ENCODE data around the gene DPEP1. TPM values are rescaled to one million over a fixed set of nuclear protein-coding genes. Genes with fewer than 3 reads are reported as not detected.
"Not testable (repeated sequence)": the region's sequence is repeated elsewhere in the genome, so short reads cannot be mapped to it uniquely, and the experiment has no call there.

The DPEP1 gene
- total and polyA plus RNA-seq, 2 experiments from 2014 or later, result not detected

- H3K4me1 ChIP-seq (ENCODE audit: insufficient read depth), result peaks cover 12% of the 10 kb centered on the region; the same call in 1 of the 2 replicates
- no peak overlapping the region for H3K9ac ChIP-seq
- H4K20me1 ChIP-seq (ENCODE audit: insufficient read depth), result 0 out of 2 replicates have a peak, but pooled peaks cover 17% of the 10 kb centered on the region
- in situ Hi-C loops (cut with MboI), result no loop called here
- DNase-seq, result no peak
- peaks cover 5% of the 10 kb centered on the region for H3K79me2 ChIP-seq (ENCODE audit: insufficient read depth)
- no peak overlapping the region for H3K4me3 ChIP-seq
- no peaks in the 10 kb centered on the region for H3K9me3 ChIP-seq (ENCODE audit: low read depth)
- H3K27me3 ChIP-seq (replicated peaks; ENCODE audit: insufficient read depth), result no peaks in the 10 kb centered on the region
- no peak overlapping the region for H3K4me2 ChIP-seq (ENCODE audit: unreplicated experiment)
- 78% methylated on average over 29 to 30 of the region's 30 CpGs for WGBS, 2 experiments (ENCODE audit: low coverage in 1 of 2, low lambda C conversion rate in 2 of 2, missing lambda C conversion rate in 2 of 2)
- H3F3A ChIP-seq (ENCODE audit: insufficient read depth), result peaks cover 40% of the 10 kb centered on the region
- no peak overlapping the region for H3K27ac ChIP-seq
- H2AFZ ChIP-seq, result no peak overlapping the region
- no peak for TF ChIP-seq EZH2phosphoT487 (IDR thresholded peaks at IDR 0.05; ENCODE audit: insufficient read depth, low read depth)
- TF ChIP-seq EZH2 (IDR thresholded peaks at IDR 0.05; ENCODE audit: insufficient read depth, poor library complexity, severe bottlenecking), result no peak
- H3K36me3 ChIP-seq (ENCODE audit: low read depth), result peaks cover 18% of the 10 kb centered on the region
- H3K9me2 ChIP-seq (ENCODE audit: insufficient read depth), result no peaks in the 10 kb centered on the region
These were observed 45.5 kb upstream of the DPEP1 start for GRCh38 chr16:89567656-89568594.

GRCh38 chr16:89569506-89570341, 43.7 kb upstream of the DPEP1 start:
- Histone ChIP-seq H3K27me3 (replicated peaks; ENCODE audit: insufficient read depth) (no peaks in the 10 kb centered on the region), H3K4me1 (ENCODE audit: insufficient read depth) (0 out of 2 replicates have a peak, but pooled peaks cover 3% of the 10 kb centered on the region), H3K4me2 (ENCODE audit: unreplicated experiment) (no peak overlapping the region), H3K9me3 (ENCODE audit: low read depth) (no peaks in the 10 kb centered on the region), H3K27ac (no peak overlapping the region), H3K9ac (no peak overlapping the region), H3K9me2 (ENCODE audit: insufficient read depth) (no peaks in the 10 kb centered on the region), H3F3A (ENCODE audit: insufficient read depth) (peaks cover 22% of the 10 kb centered on the region), H3K79me2 (ENCODE audit: insufficient read depth) (no peaks in the 10 kb centered on the region), H3K4me3 (no peak overlapping the region), H4K20me1 (ENCODE audit: insufficient read depth) (0 out of 2 replicates have a peak, but pooled peaks cover under 1% of the 10 kb centered on the region), H2AFZ (no peak overlapping the region), H3K36me3 (ENCODE audit: low read depth) (no peaks in the 10 kb centered on the region; the same call in 1 of the 2 replicates)
- WGBS, 2 experiments (ENCODE audit: low coverage in 1 of 2, low lambda C conversion rate in 2 of 2, missing lambda C conversion rate in 2 of 2), result 62 to 66% methylated on average over 23 of the region's 23 CpGs
- in situ Hi-C loops (cut with MboI), result no loop called here
- no peak for DNase-seq
- TF ChIP-seq EZH2 (IDR thresholded peaks at IDR 0.05; ENCODE audit: insufficient read depth, poor library complexity, severe bottlenecking), result no peak
- TF ChIP-seq EZH2phosphoT487 (IDR thresholded peaks at IDR 0.05; ENCODE audit: insufficient read depth, low read depth), result no peak

- Histone ChIP-seq H3K36me3 (ENCODE audit: low read depth) (no peaks in the 10 kb centered on the region), H2AFZ (no peak overlapping the region), H3K9me3 (ENCODE audit: low read depth) (no peaks in the 10 kb centered on the region), H3K27ac (no peak overlapping the region), H3K9me2 (ENCODE audit: insufficient read depth) (no peaks in the 10 kb centered on the region), H3F3A (ENCODE audit: insufficient read depth) (peaks cover 15% of the 10 kb centered on the region), H3K79me2 (ENCODE audit: insufficient read depth) (no peaks in the 10 kb centered on the region), H3K27me3 (replicated peaks; ENCODE audit: insufficient read depth) (no peaks in the 10 kb centered on the region), H4K20me1 (ENCODE audit: insufficient read depth) (no peaks in the 10 kb centered on the region), H3K4me1 (ENCODE audit: insufficient read depth) (no peaks in the 10 kb centered on the region), H3K4me3 (no peak overlapping the region), H3K9ac (no peak overlapping the region), H3K4me2 (ENCODE audit: unreplicated experiment) (no peak overlapping the region)
- no peak for DNase-seq
- in situ Hi-C loops (cut with MboI), result no loop called here
- no peak for TF ChIP-seq EZH2 (IDR thresholded peaks at IDR 0.05; ENCODE audit: insufficient read depth, poor library complexity, severe bottlenecking)
- no peak for TF ChIP-seq EZH2phosphoT487 (IDR thresholded peaks at IDR 0.05; ENCODE audit: insufficient read depth, low read depth)
- WGBS, 2 experiments (ENCODE audit: low coverage in 1 of 2, low lambda C conversion rate in 2 of 2, missing lambda C conversion rate in 2 of 2), result 85 to 87% methylated on average over 15 to 30 of the region's 30 CpGs
These were observed 43.0 kb upstream of the DPEP1 start for GRCh38 chr16:89570342-89570923.

GRCh38 chr16:89570983-89571598, 42.4 kb upstream of the DPEP1 start:
- in situ Hi-C loops (cut with MboI); H3K9me2 ChIP-seq (ENCODE audit: insufficient read depth); H2AFZ ChIP-seq; DNase-seq; H3F3A ChIP-seq (ENCODE audit: insufficient read depth); H3K27me3 ChIP-seq (replicated peaks; ENCODE audit: insufficient read depth); H3K4me1 ChIP-seq (ENCODE audit: insufficient read depth); H3K4me2 ChIP-seq (ENCODE audit: unreplicated experiment); H3K79me2 ChIP-seq (ENCODE audit: insufficient read depth); H3K36me3 ChIP-seq (ENCODE audit: low read depth); H3K9me3 ChIP-seq (ENCODE audit: low read depth); H3K27ac ChIP-seq; H3K4me3 ChIP-seq; H3K9ac ChIP-seq; H4K20me1 ChIP-seq (ENCODE audit: insufficient read depth): not testable (repeated sequence)
- WGBS, 2 experiments (ENCODE audit: low coverage in 1 of 2, low lambda C conversion rate in 2 of 2, missing lambda C conversion rate in 2 of 2), result 77 to 100% methylated on average over 3 to 36 of the region's 36 CpGs
